Panc1 (cell line): ENCODE results near the gene C1D. TPM values are rescaled to one million over a fixed set of nuclear protein-coding genes. Genes with fewer than 3 reads are reported as not detected.

Experiments used
- ATAC-seq: fragments of 200-7000 bp; cut with Tn5 transposase; 2 replicates; pipeline ENCODE4 v1.9.1; 2020; ENCODE audit warnings: mild to moderate bottlenecking, moderate library complexity
- BruUV-seq: library from RNA; stranded (reverse); fragments of 400-500 nt; replicated peaks from 2 replicates; lab custom pipeline; 2021; lab: Mats Ljungman, UMichigan
- CTCF ChIA-PET: fragments of 300-600 bp; sonication (Branson Sonifier 250); formaldehyde crosslinking; loops from one replicate; lab custom pipeline; 2022; ENCODE audit warnings: antibody characterized with exemption; lab: Charles Lee
- POLR2A ChIA-PET: fragments of 300-600 bp; sonication (Branson Sonifier 250); formaldehyde crosslinking; loops from one replicate; lab custom pipeline; 2022; ENCODE audit warnings: antibody characterized with exemption; lab: Charles Lee
- DNase-seq: peaks from one replicate; pipeline ENCODE4 v3.0.0-alpha.2; 2010; ENCODE audit warnings: low read depth, low spot score
- H3K27ac ChIP-seq: 2 replicates; pipeline ENCODE4 v1.5.1; 2011; ENCODE audit warnings: mild to moderate bottlenecking, low read length, inconsistent platforms
- H3K27me3 ChIP-seq: fragments of 200-500 bp; sonication (Bioruptor generic); 2 replicates; pipeline ENCODE4 v1.6.0; 2014; ENCODE audit warnings: low read length, inconsistent platforms; ENCODE audit not compliant: control insufficient read depth, insufficient read depth
- H3K36me3 ChIP-seq: fragments of 200-500 bp; sonication (Bioruptor generic); 2 replicates; pipeline ENCODE4 v1.5.1; 2014; ENCODE audit warnings: inconsistent platforms, mild to moderate bottlenecking, low read length, moderate library complexity; ENCODE audit not compliant: control insufficient read depth, insufficient read depth
- H3K4me1 ChIP-seq: 2 replicates; pipeline ENCODE4 v1.5.1; 2011; ENCODE audit warnings: inconsistent platforms, mild to moderate bottlenecking, low read length, moderate library complexity; ENCODE audit not compliant: control insufficient read depth, insufficient read depth
- H3K4me3 ChIP-seq, 2 experiments: 2 replicates each; pipeline ENCODE4 v1.5.1; 2011 to 2012; ENCODE audit warnings: low read depth in 2 of 2, low read length in 2 of 2, mild to moderate bottlenecking in 2 of 2, inconsistent platforms in 1 of 2, moderate library complexity in 1 of 2
- H3K9me3 ChIP-seq: fragments of 200-500 bp; sonication (Bioruptor generic); 2 replicates; pipeline ENCODE4 v1.5.1; 2014; ENCODE audit warnings: low read depth, mild to moderate bottlenecking, inconsistent platforms, low read length, moderate library complexity; ENCODE audit not compliant: control insufficient read depth, insufficient read depth
- CTCF ChIP-seq: fragments of 450-650 bp; IDR thresholded peaks from 2 replicates; pipeline ENCODE4 v1.5.1; 2017; ENCODE audit warnings: mild to moderate bottlenecking
- POLR2AphosphoS5 ChIP-seq: IDR thresholded peaks from 2 replicates; pipeline ENCODE4 v1.6.1; 2012; ENCODE audit warnings: mild to moderate bottlenecking, low read depth, low read length, moderate library complexity
- REST ChIP-seq, 2 experiments: IDR thresholded peaks; 2 replicates each; pipeline ENCODE4 v1.6.1; 2011 to 2012; ENCODE audit warnings: low read depth in 2 of 2, control low read depth in 1 of 2, low read length in 1 of 2, mild to moderate bottlenecking in 1 of 2, moderate library complexity in 1 of 2; ENCODE audit not compliant: insufficient read depth in 1 of 2
- SIN3A ChIP-seq: IDR thresholded peaks from 2 replicates; pipeline ENCODE4 v1.6.1; 2012; ENCODE audit warnings: low read depth, mild to moderate bottlenecking, low read length, moderate library complexity, borderline replicate concordance; ENCODE audit not compliant: insufficient read depth
- TCF7L2 ChIP-seq: IDR thresholded peaks from 2 replicates; pipeline ENCODE4 v1.6.1; 2011; ENCODE audit warnings: mild to moderate bottlenecking, low read depth, low read length, inconsistent platforms
- in situ Hi-C: cut with HindIII; loops from 2 replicates; pipeline ENCODE4 v1.10.0; 2016; ENCODE audit warnings: low sequenced_read_pairs, low pct_unique_long_range_greater_than_20kb
- intact Hi-C: fragments of 100-400 bp; cut with micrococcal nuclease; formaldehyde crosslinking; loops from one replicate; pipeline ENCODE4 v1.10.0; 2022; ENCODE audit not compliant: unreplicated experiment
- total RNA-seq: library from RNA; stranded (reverse); gene quantifications from one replicate; pipeline ENCODE4 v1.2.1, GENCODE V29; 2021; ENCODE audit not compliant: unreplicated experiment

C1D gene
- total RNA-seq, 1 experiment from 2014 or later, result 16.8 TPM

- in situ Hi-C loops (no loop called here), intact Hi-C loops (no loop called here)
- ATAC-seq (no peak), DNase-seq (no peak)
- no peak overlapping the region for H3K4me3 ChIP-seq
- H3K27me3 ChIP-seq, result no peaks in the 10 kb centered on the region
- no peaks in the 10 kb centered on the region for H3K4me1 ChIP-seq
- BruUV-seq, result no TSS peak
- H3K36me3 ChIP-seq, result no peaks in the 10 kb centered on the region
- H3K27ac ChIP-seq, result no peak overlapping the region
- CTCF ChIA-PET, result no interaction called here
- no peak for TF ChIP-seq POLR2AphosphoS5
- TF ChIP-seq REST (IDR thresholded peaks at IDR 0.05; ENCODE audit: insufficient read depth in 1 of 2, low read depth in 2 of 2, low read length in 1 of 2), result no peak
- TF ChIP-seq TCF7L2, result no peak
- TF ChIP-seq SIN3A, result no peak
- no peak for TF ChIP-seq CTCF
- POLR2A ChIA-PET, result interaction anchor here (0.6 kb wide), 1 partner anchor 749 kb away, joined by 12 read pairs; no protein-coding TSS in a partner anchor
- H3K9me3 ChIP-seq, result no peaks in the 10 kb centered on the region
Observed at GRCh38 chr2:68039317-68039716, 23.5 kb downstream of the C1D start.

GRCh38 chr2:68032702-68033101, 30.1 kb downstream of the C1D start:
- Histone ChIP-seq H3K27ac (no peak overlapping the region), H3K9me3 (no peaks in the 10 kb centered on the region), H3K27me3 (no peaks in the 10 kb centered on the region; the same call in 1 of the 2 replicates), H3K4me3 (no peak overlapping the region), H3K4me1 (no peaks in the 10 kb centered on the region), H3K36me3 (no peaks in the 10 kb centered on the region)
- in situ Hi-C loops, result no loop called here
- CTCF ChIA-PET, result no interaction called here
- intact Hi-C loops, result loop anchor here (5.0 kb wide), 2 partner anchors 190 to 1600 kb away; no protein-coding TSS in a partner anchor
- no TSS peak for BruUV-seq
- no peak for ATAC-seq
- DNase-seq, result no peak
- POLR2A ChIA-PET, result no interaction called here
- TF ChIP-seq CTCF (no peak), SIN3A (no peak)
